Measurements from ENCODE around the gene ITM2C.

ITM2C gene

DNA sequence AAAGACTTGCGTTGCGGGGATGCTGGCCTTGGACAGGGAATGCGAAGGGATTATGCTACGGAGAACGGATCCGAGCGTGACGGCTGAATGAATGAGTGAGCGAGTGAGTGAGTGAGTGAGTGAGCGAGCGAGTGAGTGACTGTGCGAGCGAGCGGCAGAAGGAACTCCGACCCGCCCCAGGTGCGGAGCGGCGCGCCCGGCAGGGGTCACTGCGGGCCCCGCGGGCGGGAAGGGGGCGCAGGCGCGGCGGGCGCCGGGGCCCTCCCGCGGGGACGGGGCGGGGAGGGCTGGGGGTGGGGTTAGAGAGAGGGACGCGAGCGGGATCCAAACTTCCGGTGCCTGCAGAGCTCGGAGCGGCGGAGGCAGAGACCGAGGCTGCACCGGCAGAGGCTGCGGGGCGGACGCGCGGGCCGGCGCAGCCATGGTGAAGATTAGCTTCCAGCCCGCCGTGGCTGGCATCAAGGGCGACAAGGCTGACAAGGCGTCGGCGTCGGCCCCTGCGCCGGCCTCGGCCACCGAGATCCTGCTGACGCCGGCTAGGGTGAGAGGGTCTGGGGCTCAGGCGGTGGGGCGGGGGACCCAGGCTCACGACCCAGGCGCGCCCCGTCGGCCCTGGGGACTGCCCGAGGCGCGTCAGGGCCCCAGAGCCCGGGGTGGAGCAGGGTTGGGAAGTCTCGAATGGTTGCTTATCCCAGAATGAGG is at the start of gene ITM2C:
ITM2C (plus strand) TSS at position 338 of the 702 bp plus-strand sequence; CDS start at position 422, 84 bp downstream.
- DNase-seq = peak; percentile 89

- DNase-seq = no peak
These were observed 49.7 kb upstream of the ITM2C start for GRCh38 chr2:230815088-230815487.

- no peak for DNase-seq
These were observed 48.0 kb upstream of the ITM2C start for GRCh38 chr2:230816735-230817134.

- DNase-seq = no peak
These were observed 45.3 kb upstream of the ITM2C start for GRCh38 chr2:230819433-230819832.

DNA sequence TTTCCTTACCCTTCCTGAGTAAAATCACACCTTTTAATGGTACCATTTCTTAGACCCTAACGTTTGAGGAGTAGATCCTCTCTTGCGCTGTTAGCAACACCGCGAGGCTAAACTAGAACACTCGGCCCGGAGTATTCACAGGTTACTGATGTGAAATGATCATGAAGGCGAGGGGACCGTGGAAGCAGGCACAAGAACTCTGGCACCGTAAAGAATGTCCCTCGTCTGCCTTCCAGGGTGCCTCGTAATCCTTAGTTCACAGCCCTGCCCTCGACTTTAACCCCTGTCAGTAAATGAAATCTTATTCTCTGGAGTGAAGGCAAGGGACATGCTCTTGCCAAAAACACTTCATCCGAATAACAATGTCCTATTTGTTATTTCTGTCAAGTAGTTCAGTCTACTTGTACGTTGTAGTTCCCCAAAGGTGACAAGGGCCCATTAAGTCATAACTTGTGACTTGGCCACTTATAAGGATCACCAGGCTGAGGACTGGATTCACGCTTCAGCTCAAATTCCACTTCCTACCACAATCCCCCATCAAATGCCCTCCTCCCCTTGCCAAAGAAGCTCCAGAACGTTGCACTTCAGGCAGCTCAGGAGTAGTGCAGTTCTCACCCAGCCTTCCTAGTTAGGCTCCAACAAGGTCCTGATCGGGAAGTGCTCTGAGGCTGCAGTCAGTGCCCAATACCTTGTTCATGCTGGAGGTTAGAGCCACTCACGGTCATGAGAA is 43.3 kb upstream of the ITM2C start:
- no peak for DNase-seq

- DNase-seq = no peak
These were observed 42.7 kb upstream of the ITM2C start for GRCh38 chr2:230821991-230822520.

DNA sequence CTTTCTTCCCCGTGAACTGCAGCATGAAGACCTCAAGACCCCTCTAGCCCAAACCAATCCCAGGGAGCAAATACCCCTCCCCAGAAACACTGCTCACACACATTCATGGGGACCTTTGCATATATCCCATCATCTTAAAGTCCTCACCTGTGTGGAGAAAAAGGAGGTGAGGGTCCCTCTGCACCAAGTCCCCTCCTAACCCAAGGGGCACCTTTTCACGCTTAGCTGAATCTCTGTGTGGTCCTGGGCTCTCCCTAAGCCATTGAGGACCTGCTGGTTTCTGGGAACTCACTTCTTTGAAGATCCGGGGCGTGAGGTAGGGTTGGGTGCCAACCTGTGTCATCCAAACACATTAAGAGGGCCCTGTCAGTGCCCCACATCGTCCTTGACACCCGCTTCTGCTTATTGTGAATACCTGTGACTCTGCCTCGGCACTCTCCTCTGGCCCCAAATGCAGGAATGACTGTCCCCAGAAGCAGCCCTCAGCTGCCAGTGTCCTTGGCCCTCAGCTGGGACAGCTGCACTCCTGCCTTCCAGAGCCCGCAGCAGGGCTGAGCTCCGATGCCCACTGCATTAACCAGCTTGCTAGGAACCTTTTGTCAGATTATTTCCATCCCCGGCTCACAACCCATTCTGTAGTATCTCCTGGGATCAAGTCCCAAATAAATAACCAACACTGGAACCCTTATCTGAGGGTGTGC is 41.3 kb upstream of the ITM2C start:
- DNase-seq = no peak

- DNase-seq = peak; percentile 71
These were observed 40.2 kb upstream of the ITM2C start for GRCh38 chr2:230824406-230824978.

- no peak for DNase-seq
These were observed 39.4 kb upstream of the ITM2C start for GRCh38 chr2:230825354-230825753.

DNA sequence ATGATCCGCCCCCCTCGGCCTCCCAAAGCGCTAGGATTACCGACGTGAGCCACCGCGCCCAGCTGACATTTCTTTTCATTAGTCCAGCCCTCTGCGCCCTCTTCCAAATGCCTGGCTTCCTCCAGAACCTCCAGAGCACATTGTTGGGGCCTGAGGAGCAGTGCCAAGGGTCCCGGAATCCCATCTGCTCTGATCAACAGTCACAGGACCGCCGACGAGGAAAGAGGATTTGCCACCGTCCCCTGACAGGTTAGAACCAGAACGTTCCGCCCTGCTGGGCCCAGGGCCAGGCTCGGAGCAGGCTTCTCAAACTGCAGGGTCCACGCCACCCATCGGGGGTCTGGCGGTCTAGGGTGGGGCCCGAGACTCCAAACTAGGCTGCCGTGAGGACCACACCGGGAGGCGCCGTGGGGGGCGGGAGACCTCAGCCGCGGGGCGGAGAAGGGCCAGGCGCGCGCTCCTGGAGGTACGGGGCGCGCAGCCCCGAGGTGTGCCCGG is 36.9 kb upstream of the ITM2C start:
- no peak for DNase-seq

DNA sequence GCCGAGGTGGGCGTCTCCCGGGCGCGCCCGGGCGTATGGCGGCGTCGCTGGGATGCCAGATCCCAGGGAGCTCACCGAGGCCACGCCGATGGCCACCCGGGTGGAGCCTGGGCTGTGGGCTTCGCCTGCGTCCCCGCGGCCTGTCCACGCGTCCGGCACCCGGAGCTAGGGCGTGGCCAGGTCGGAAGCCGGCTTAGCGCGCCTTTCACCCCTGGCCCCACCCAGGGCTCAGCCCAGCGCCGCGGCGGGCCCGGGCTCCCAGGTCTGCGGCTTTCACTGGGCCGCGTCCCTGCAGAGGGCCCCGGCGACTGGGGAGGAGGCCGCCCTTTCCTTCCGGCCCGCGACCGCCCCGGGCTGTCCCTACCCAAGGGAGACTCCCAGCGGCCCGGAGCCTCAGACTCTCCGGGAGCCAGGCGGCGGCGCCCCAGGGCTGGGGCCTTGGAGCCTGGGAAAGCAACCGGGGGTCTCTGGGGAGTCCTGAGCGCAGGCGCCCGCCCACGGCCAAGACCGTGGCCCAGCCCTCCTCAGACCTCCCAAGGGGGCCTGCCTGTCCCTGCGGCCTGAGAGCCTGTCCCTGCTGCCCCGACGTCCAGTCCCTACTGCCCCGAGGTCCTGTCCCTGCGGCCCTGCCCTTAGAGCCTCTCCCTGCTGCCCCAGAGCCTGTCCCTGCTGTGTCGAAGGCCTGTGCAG is 36.3 kb upstream of the ITM2C start:
- DNase-seq = peak; percentile 41

GRCh38 chr2:230829293-230829692 is 35.4 kb upstream of the ITM2C start:
- DNase-seq = no peak

DNA sequence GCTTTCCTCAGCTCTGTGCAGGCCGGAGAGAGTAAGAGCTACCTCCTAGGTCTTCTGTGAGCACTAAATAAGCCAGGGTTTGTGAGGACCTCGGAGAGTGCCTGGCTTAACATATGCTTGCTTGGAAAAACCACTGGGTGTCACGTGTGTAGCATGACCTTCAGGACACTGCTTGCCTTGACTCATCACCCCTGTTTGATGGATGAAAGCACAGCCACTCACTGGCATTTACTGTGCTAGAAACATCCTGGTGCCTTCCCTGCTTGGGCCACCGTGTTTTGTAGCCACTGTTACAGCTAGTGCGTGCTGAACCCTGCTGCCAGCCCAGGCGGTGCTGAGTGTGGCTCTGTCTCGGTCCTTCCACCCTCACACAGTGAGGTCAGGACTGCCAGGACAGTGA is 34.8 kb upstream of the ITM2C start:
- DNase-seq = no peak

DNA sequence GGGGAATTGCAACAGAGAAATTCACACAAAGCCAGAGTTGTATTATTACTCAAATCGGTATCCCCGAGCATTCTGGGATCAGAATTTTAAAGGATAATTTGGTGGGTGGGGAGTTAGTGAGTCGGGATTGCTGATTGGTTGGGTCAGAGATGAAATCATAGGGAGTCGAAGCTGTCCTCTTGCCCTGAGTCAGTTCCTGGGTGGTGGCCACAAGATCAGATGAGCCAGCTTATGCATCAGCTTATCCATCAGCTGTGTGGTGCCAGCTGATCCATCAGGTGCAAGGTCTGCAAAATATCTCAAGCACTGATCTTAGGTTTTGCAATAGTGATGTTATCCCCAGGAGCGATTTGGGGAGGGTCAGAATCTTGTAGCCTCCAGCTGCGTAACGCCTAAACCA is 34.3 kb upstream of the ITM2C start:
- no peak for DNase-seq

DNA sequence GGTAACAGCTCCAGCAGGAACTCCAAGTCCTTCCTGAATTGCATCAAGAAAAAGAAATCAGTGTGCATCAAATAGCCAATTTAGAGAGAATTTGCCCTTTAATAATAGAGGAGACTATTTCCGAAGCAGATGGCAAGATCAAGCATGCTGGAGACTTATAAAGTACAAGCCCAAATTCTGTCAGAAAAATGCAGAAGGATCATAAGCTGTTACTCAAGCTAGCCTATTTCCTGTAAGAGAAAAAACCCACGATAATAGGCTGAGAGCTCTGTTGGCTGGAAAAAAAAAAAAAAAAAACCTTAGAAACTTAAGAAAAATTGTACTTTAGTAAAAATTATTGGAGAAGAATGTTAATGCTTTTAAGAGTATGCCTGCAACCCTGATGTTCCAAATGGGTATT is 24.4 kb upstream of the ITM2C start:
- DNase-seq = no peak

- DNase-seq = no peak
These were observed 22.3 kb upstream of the ITM2C start for GRCh38 chr2:230842473-230842872.

GRCh38 chr2:230843132-230843531 is 21.6 kb upstream of the ITM2C start:
- no peak for DNase-seq

DNA sequence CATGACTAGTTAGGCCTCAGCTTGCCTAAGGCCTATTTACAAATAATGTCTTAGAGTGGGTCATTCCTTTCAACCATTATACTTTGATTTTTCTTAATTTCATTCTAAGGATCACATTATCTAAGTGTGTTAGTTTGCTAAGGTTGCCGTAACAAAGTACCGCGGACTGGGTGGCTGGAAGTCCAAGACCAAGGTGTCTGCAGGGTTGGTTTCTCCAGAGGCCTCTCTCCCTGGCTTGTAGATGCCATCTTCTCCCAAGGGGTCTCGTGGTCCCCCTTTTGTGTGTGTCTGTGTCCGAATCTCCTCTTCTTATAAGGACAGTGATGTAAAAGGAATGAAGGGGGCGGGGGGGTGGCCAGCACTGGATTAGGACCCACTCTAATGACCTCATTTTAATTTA is 18.4 kb upstream of the ITM2C start:
- no peak for DNase-seq

- peak; percentile 74 for DNase-seq
These were observed 16.8 kb upstream of the ITM2C start for GRCh38 chr2:230847883-230848388.

- no peak for DNase-seq
These were observed 14.9 kb upstream of the ITM2C start for GRCh38 chr2:230849633-230850357.

DNA sequence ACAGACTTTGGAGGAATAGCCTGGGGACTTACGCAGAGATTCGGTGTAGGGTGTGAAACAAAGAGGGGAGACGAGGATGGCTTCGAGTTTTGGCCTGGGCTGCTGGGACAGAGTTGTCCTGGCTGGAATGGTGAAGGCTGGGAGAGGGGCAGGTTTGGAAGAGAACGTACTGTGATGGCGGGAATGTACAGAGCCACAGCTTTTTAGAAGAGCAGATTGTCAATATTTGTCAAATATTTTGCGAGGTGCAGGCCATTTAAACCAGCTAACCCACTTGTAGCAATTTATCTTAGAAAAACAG is 14.4 kb upstream of the ITM2C start:
- DNase-seq = no peak

DNA sequence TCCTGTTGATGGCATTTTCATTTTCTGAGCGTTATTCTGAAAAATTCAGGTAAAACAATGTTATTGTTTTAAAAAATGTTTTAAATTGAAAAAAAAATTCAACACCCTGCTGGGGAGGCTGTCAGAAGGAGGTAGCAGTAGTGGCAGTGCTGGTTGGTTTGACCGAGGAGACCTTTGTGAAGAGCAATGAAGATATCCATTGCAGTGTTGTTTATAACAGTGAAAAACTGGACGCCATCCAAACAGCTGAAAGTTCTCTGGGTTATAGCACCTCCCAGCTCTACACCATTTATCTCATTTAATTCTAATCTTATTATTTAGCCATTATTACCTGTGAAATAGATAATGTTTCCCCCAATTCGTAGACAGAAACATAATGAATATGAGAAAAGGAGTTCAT is 12.6 kb upstream of the ITM2C start:
- DNase-seq = no peak

All from left hindlimb (tissue), 1 donor.